ENCODE results near the gene SLC7A8.

Gene SLC7A8

DNA sequence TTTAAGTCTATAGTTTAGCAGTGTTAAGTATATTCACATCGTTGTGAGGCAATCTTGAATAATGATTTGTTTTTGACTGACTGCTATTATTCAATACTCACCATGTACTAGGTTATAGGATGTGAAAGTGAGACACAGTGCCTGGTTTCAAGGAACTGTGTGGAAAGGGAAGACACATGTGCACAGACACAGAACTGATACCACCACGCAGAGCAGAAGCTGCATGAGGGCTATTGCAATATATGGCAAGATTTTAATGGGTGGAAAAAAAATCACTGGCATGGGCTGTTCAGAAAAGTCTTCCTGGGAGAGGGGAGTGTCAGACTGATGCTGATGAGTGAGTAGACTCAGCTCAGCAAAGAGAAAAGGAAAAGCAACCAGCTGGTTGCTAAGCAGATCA, 10.4 kb downstream of the SLC7A8 start:
- Histone ChIP-seq H3F3A (ENCODE audit: control insufficient read depth, insufficient read depth) (no peaks in the 10 kb centered on the region), H3K27me3 (ENCODE audit: control insufficient read depth, low read length) (peaks cover 49% of the 10 kb centered on the region), H3K9me2 (replicated peaks; ENCODE audit: control insufficient read depth, low read length) (no peaks in the 10 kb centered on the region), H3K36me3 (ENCODE audit: control insufficient read depth, low read length) (no peaks in the 10 kb centered on the region), H3K9me3 (ENCODE audit: control insufficient read depth, insufficient read depth, low read length) (no peaks in the 10 kb centered on the region), H3K79me2 (ENCODE audit: control insufficient read depth, low read length) (no peaks in the 10 kb centered on the region), H3K4me2 (ENCODE audit: low read length) (no peak overlapping the region), H4K20me1 (ENCODE audit: control insufficient read depth, insufficient read depth, low read depth, low read length) (no peaks in the 10 kb centered on the region), H3K27ac (ENCODE audit: low read depth, low read length) (no peak overlapping the region), H3K4me1 (ENCODE audit: control insufficient read depth, low read length) (no peaks in the 10 kb centered on the region), H3K4me3 (ENCODE audit: low read length) (no peak overlapping the region)
- TF ChIP-seq, protein P1, sequence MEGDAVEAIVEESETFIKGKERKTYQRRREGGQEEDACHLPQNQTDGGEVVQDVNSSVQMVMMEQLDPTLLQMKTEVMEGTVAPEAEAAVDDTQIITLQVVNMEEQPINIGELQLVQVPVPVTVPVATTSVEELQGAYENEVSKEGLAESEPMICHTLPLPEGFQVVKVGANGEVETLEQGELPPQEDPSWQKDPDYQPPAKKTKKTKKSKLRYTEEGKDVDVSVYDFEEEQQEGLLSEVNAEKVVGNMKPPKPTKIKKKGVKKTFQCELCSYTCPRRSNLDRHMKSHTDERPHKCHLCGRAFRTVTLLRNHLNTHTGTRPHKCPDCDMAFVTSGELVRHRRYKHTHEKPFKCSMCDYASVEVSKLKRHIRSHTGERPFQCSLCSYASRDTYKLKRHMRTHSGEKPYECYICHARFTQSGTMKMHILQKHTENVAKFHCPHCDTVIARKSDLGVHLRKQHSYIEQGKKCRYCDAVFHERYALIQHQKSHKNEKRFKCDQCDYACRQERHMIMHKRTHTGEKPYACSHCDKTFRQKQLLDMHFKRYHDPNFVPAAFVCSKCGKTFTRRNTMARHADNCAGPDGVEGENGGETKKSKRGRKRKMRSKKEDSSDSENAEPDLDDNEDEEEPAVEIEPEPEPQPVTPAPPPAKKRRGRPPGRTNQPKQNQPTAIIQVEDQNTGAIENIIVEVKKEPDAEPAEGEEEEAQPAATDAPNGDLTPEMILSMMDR (IDR thresholded peaks at IDR 0.05; ENCODE audit: low read depth, low read length, poor library complexity, severe bottlenecking) = no peak
- no peak for TF ChIP-seq EZH2phosphoT487 (IDR thresholded peaks at IDR 0.05; ENCODE audit: borderline replicate concordance, low read length)

DNA sequence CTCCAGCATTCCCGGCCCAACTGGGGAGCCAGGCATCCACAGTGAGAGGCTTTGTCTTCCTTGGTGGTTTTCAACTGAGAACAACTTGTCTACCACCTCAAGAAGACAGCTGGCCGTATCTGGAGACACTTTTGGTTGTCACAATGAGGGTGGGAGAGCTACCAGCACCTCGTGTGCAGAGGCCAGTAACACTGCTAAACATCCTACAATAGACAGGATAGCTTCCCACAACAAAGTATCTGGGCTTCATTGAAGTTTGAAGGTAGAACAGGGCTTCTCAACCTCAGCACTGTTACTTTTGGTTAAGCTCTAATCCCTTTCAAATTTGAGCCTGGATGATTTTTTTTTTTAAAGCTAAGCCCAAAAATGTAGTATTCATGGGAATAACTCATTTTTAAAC, 10.9 kb downstream of the SLC7A8 start:
- Histone ChIP-seq H3K4me3 (ENCODE audit: low read length) (no peak overlapping the region), H3K79me2 (ENCODE audit: control insufficient read depth, low read length) (no peaks in the 10 kb centered on the region), H3K4me2 (ENCODE audit: low read length) (no peak overlapping the region), H3K4me1 (ENCODE audit: control insufficient read depth, low read length) (no peaks in the 10 kb centered on the region), H3F3A (ENCODE audit: control insufficient read depth, insufficient read depth) (no peaks in the 10 kb centered on the region), H3K27ac (ENCODE audit: low read depth, low read length) (no peak overlapping the region), H4K20me1 (ENCODE audit: control insufficient read depth, insufficient read depth, low read depth, low read length) (no peaks in the 10 kb centered on the region), H3K9me3 (ENCODE audit: control insufficient read depth, insufficient read depth, low read length) (no peaks in the 10 kb centered on the region), H3K27me3 (ENCODE audit: control insufficient read depth, low read length) (peaks cover 46% of the 10 kb centered on the region), H3K36me3 (ENCODE audit: control insufficient read depth, low read length) (no peaks in the 10 kb centered on the region), H3K9me2 (replicated peaks; ENCODE audit: control insufficient read depth, low read length) (no peaks in the 10 kb centered on the region)
- TF ChIP-seq EZH2phosphoT487 (IDR thresholded peaks at IDR 0.05; ENCODE audit: borderline replicate concordance, low read length) = no peak
- TF ChIP-seq, protein P1 (IDR thresholded peaks at IDR 0.05; ENCODE audit: low read depth, low read length, poor library complexity, severe bottlenecking) = no peak

DNA sequence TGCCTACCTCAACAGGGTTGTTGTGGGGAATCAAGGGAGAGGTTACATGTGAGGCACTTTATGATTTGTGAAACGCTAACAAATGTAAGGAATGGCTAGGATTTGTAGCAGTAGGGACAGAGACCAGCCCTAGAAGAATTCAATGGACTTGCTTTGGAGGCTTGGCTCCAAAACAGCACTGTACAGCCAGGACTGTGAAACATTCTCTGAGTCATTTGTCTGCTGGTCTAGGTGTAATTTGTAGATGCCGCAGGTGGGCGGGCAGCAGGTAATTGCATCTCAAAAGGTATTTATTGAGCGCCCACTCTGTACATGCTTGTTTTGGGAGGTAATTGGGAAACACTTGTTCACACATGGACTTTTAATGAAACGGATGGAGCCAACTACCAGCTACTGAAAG, 11.4 kb downstream of the SLC7A8 start:
- Histone ChIP-seq H3K27ac (ENCODE audit: low read depth, low read length) (no peak overlapping the region), H3K79me2 (ENCODE audit: control insufficient read depth, low read length) (no peaks in the 10 kb centered on the region)
- TF ChIP-seq, protein P1 (IDR thresholded peaks at IDR 0.05; ENCODE audit: low read depth, low read length, poor library complexity, severe bottlenecking) = no peak

More for the DNA sequence above, 11.4 kb downstream of the SLC7A8 start:
- Histone ChIP-seq H3K27me3 (ENCODE audit: control insufficient read depth, low read length) (peaks cover 48% of the 10 kb centered on the region), H3F3A (ENCODE audit: control insufficient read depth, insufficient read depth) (no peaks in the 10 kb centered on the region), H3K4me1 (ENCODE audit: control insufficient read depth, low read length) (no peaks in the 10 kb centered on the region), H3K9me2 (replicated peaks; ENCODE audit: control insufficient read depth, low read length) (no peaks in the 10 kb centered on the region), H3K4me2 (ENCODE audit: low read length) (no peak overlapping the region), H3K4me3 (ENCODE audit: low read length) (no peak overlapping the region), H3K36me3 (ENCODE audit: control insufficient read depth, low read length) (no peaks in the 10 kb centered on the region), H4K20me1 (ENCODE audit: control insufficient read depth, insufficient read depth, low read depth, low read length) (no peaks in the 10 kb centered on the region), H3K9me3 (ENCODE audit: control insufficient read depth, insufficient read depth, low read length) (no peaks in the 10 kb centered on the region)

Data from DOHH2 (cell line).